ENCODE data around the gene TMEM217. TPM values are rescaled to one million over a fixed set of nuclear protein-coding genes. Genes with fewer than 3 reads are reported as not detected.

The TMEM217 gene
- total and polyA plus RNA-seq, 8 donors: 2.1 to 5.3 (median 2.5) TPM

DNA sequence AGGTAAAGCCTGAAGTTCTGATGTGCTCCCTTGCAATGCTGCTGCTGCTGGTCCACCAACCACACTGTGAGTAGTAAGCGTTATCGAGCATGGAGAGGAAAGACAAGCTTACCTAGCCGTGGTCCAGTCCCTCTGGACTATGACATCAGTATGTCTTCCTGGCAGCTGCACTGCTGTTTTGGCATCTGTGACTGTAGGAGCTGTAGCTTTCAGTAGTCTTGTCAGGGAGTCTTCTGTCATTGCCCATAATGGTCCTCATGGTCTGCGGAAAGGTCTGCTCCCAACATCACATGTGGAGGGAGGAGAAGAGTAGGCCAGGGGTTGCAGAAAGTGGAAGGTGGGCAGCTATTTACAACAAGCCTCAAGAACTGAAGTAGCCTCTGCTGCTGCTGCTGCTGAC, 26.8 kb upstream of the TMEM217 start:
- no peaks in the 10 kb centered on the region for H3K27me3 ChIP-seq
- peaks cover 0 to 76% of the 10 kb centered on the region in 2 donors for H3K36me3 ChIP-seq

DNA sequence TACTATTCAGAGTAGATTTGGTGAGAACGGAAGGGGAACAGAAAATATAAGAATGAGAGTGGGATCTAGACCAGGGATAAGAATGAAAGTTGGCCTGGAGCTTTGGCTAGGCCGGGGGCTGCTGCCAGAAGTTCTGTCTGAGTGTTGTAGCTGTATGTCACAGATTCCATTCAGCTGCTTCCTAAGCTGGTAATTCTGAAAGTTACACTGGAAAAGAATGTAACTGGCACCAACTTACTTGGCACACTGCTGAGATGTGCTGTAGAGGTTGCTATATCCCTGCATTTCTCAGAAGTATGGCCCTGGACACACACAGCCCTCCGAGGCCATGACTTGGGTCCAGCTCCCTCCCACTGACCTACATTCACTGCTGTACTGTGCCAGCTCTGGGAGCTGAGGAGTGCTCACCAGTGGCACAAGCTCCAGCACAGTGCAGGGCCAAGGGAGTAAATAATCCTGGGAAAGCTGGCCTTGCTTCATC, 25.8 kb upstream of the TMEM217 start:
- no peaks in the 10 kb centered on the region for H3K27me3 ChIP-seq
- H3K9me3 ChIP-seq: no peaks in the 10 kb centered on the region
- peak; percentile 29 for ATAC-seq
- H3K4me1 ChIP-seq: peaks cover 0 to 28% of the 10 kb centered on the region in 2 donors
- intact Hi-C loops (cut with DNase I): no loop called here
- H3K27ac ChIP-seq: peak overlapping the region in 1 of 2 donors; percentile 11
- TF ChIP-seq, protein P1, sequence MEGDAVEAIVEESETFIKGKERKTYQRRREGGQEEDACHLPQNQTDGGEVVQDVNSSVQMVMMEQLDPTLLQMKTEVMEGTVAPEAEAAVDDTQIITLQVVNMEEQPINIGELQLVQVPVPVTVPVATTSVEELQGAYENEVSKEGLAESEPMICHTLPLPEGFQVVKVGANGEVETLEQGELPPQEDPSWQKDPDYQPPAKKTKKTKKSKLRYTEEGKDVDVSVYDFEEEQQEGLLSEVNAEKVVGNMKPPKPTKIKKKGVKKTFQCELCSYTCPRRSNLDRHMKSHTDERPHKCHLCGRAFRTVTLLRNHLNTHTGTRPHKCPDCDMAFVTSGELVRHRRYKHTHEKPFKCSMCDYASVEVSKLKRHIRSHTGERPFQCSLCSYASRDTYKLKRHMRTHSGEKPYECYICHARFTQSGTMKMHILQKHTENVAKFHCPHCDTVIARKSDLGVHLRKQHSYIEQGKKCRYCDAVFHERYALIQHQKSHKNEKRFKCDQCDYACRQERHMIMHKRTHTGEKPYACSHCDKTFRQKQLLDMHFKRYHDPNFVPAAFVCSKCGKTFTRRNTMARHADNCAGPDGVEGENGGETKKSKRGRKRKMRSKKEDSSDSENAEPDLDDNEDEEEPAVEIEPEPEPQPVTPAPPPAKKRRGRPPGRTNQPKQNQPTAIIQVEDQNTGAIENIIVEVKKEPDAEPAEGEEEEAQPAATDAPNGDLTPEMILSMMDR (IDR thresholded peaks at IDR 0.05): no peak
- H3K36me3 ChIP-seq: peaks cover 0 to 67% of the 10 kb centered on the region in 2 donors
- DNase-seq: peak in 2 of 4 donors; percentile 48 to 59
- H3K4me3 ChIP-seq: no peak overlapping the region

More for the DNA sequence above, 26.8 kb upstream of the TMEM217 start:
- DNase-seq: no peak
- Histone ChIP-seq H3K27ac (no peak overlapping the region), H3K4me3 (no peak overlapping the region), H3K9me3 (no peaks in the 10 kb centered on the region), H3K4me1 (peaks cover 0 to 18% of the 10 kb centered on the region in 2 donors)
- intact Hi-C loops (cut with DNase I): no loop called here
- no peak for ATAC-seq
- TF ChIP-seq, protein P1 (IDR thresholded peaks at IDR 0.05): no peak

GRCh38 chr6:37283268-37283667, 25.3 kb upstream of the TMEM217 start:
- TF ChIP-seq, protein P1 (IDR thresholded peaks at IDR 0.05): no peak
- intact Hi-C loops (cut with DNase I): no loop called here
- no peak for ATAC-seq
- peaks cover 0 to 67% of the 10 kb centered on the region in 2 donors for H3K36me3 ChIP-seq
- H3K27me3 ChIP-seq: no peaks in the 10 kb centered on the region
- H3K4me1 ChIP-seq: peaks cover 0 to 29% of the 10 kb centered on the region in 2 donors
- H3K27ac ChIP-seq: peak overlapping the region in 1 of 2 donors; percentile 11
- no peak overlapping the region for H3K4me3 ChIP-seq
- no peaks in the 10 kb centered on the region for H3K9me3 ChIP-seq
- DNase-seq: peak in 1 of 4 donors; percentile 42

- ATAC-seq: no peak
- intact Hi-C loops (cut with DNase I): no loop called here
- TF ChIP-seq, protein P1 (IDR thresholded peaks at IDR 0.05): no peak
- Histone ChIP-seq H3K27ac (no peak overlapping the region), H3K36me3 (peaks cover 0 to 65% of the 10 kb centered on the region in 2 donors), H3K4me1 (peaks cover 0 to 29% of the 10 kb centered on the region in 2 donors), H3K4me3 (no peak overlapping the region), H3K9me3 (no peaks in the 10 kb centered on the region), H3K27me3 (no peaks in the 10 kb centered on the region)
- DNase-seq: no peak
Observed at GRCh38 chr6:37282371-37282770, 24.4 kb upstream of the TMEM217 start.

- DNase-seq (no peak), ATAC-seq (no peak)
- Histone ChIP-seq H3K27ac (peak overlapping the region in 1 of 2 donors; percentile 59), H3K27me3 (no peaks in the 10 kb centered on the region), H3K4me1 (peaks cover 0 to 42% of the 10 kb centered on the region in 2 donors), H3K9me3 (no peaks in the 10 kb centered on the region), H3K4me3 (no peak overlapping the region), H3K36me3 (peaks cover 0 to 48% of the 10 kb centered on the region in 2 donors)
- intact Hi-C loops (cut with DNase I): no loop called here
- TF ChIP-seq, protein P1 (IDR thresholded peaks at IDR 0.05): no peak
Observed at GRCh38 chr6:37280162-37280887, 22.4 kb upstream of the TMEM217 start.
